ENCODE measurements around the gene PI16. TPM values are rescaled to one million over a fixed set of nuclear protein-coding genes. Genes with fewer than 3 reads are reported as not detected.

Gene PI16
- polyA plus RNA-seq, 1 of the 3 experiments (the other 2 are of a cell fraction): 0.02 TPM

DNA sequence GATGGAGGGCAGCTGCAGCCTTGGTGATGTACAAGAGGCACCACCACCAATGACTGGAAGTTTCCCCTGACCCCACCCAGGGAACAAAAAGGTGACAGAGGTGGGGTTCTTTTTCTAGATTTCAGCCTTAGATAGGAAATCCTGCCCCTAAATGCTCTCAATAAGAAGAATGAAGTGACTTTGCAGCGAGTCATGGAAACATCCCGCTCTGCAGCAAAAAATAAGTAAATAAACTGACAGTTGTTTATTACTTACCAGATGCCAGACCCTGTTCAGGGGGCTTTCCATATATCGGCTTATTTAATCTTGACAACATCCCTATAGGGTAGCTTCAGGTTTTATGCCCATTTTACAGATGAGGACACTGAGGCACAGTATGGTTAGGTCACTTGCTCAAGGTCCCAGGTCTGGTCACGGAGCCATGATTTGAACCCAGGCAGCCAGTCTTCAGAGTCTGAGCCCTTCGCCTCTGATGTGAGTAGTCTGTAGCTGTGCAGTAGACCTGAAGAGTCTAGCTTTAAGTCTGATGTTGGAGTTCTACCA lies 49.6 kb upstream of the PI16 start:
- Histone ChIP-seq H3K27ac (ENCODE audit: low read depth in 2 of 2, low read length in 1 of 2) (no peak overlapping the region), H3K9me2 (no peaks in the 10 kb centered on the region), H3K9ac (no peak overlapping the region), H3K27me3 (ENCODE audit: insufficient read depth) (no peaks in the 10 kb centered on the region), H3K4me1 (ENCODE audit: control insufficient read depth in 1 of 2, insufficient read depth in 2 of 2, low read depth in 1 of 2, low read length in 1 of 2) (no peaks in the 10 kb centered on the region; a peak in 1 of 4 replicates), H3K79me2 (ENCODE audit: insufficient read depth) (peaks cover 4% of the 10 kb centered on the region; the same call in 1 of the 2 replicates), H2AFZ (ENCODE audit: low read depth) (no peak overlapping the region), H3K4me2 (no peak overlapping the region), H3K36me3 (replicated peaks in 1 of 2; ENCODE audit: control insufficient read depth in 1 of 2, insufficient read depth in 2 of 2, low read length in 1 of 2) (peaks cover 53 to 57% of the 10 kb centered on the region in 2 experiments), H3K4me3 (ENCODE audit: low read depth in 2 of 2, low read length in 1 of 2) (no peak overlapping the region), H3F3A (replicated peaks; ENCODE audit: insufficient read depth) (no peaks in the 10 kb centered on the region), H3K9me3 (no peaks in the 10 kb centered on the region), H4K20me1 (ENCODE audit: insufficient read depth) (no peaks in the 10 kb centered on the region)
- 92% methylated on average over 3 of the region's 5 CpGs for WGBS (ENCODE audit: low lambda C conversion rate)
- TF ChIP-seq RXRA (IDR thresholded peaks at IDR 0.05; ENCODE audit: borderline replicate concordance, low read depth): no peak
- TF ChIP-seq RAD21 (IDR thresholded peaks at IDR 0.05; ENCODE audit: low read length): no peak
- no peak for TF ChIP-seq POLR2AphosphoS5 (IDR thresholded peaks at IDR 0.05; ENCODE audit: low read depth, low read length)
- no peak for TF ChIP-seq EP300 (IDR thresholded peaks at IDR 0.05; ENCODE audit: borderline replicate concordance in 1 of 2, low read depth in 1 of 2, low read length in 1 of 2)
- TF ChIP-seq YY1 (IDR thresholded peaks at IDR 0.05; ENCODE audit: low read depth): no peak
- TF ChIP-seq MXI1 (IDR thresholded peaks at IDR 0.05; ENCODE audit: low read depth, low read length): no peak
- no peak for TF ChIP-seq TCF12 (IDR thresholded peaks at IDR 0.05)
- TF ChIP-seq GATA2 (CRISPR knock-in tag; IDR thresholded peaks at IDR 0.05): no peak
- TF ChIP-seq, protein P1, sequence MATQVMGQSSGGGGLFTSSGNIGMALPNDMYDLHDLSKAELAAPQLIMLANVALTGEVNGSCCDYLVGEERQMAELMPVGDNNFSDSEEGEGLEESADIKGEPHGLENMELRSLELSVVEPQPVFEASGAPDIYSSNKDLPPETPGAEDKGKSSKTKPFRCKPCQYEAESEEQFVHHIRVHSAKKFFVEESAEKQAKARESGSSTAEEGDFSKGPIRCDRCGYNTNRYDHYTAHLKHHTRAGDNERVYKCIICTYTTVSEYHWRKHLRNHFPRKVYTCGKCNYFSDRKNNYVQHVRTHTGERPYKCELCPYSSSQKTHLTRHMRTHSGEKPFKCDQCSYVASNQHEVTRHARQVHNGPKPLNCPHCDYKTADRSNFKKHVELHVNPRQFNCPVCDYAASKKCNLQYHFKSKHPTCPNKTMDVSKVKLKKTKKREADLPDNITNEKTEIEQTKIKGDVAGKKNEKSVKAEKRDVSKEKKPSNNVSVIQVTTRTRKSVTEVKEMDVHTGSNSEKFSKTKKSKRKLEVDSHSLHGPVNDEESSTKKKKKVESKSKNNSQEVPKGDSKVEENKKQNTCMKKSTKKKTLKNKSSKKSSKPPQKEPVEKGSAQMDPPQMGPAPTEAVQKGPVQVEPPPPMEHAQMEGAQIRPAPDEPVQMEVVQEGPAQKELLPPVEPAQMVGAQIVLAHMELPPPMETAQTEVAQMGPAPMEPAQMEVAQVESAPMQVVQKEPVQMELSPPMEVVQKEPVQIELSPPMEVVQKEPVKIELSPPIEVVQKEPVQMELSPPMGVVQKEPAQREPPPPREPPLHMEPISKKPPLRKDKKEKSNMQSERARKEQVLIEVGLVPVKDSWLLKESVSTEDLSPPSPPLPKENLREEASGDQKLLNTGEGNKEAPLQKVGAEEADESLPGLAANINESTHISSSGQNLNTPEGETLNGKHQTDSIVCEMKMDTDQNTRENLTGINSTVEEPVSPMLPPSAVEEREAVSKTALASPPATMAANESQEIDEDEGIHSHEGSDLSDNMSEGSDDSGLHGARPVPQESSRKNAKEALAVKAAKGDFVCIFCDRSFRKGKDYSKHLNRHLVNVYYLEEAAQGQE (IDR thresholded peaks at IDR 0.05; ENCODE audit: low read depth, low read length): no peak
- no peak for TF ChIP-seq FOSL2 (IDR thresholded peaks at IDR 0.05; ENCODE audit: borderline replicate concordance, low read depth)
- TF ChIP-seq MEF2A (IDR thresholded peaks at IDR 0.05; ENCODE audit: borderline replicate concordance, low read depth): no peak
- no peak for TF ChIP-seq GABPA (IDR thresholded peaks at IDR 0.05; ENCODE audit: low read depth)
- no peak for TF ChIP-seq TEAD4 (IDR thresholded peaks at IDR 0.05; ENCODE audit: borderline replicate concordance, insufficient read depth)
- TF ChIP-seq CHD2 (IDR thresholded peaks at IDR 0.05; ENCODE audit: low read length, partially characterized antibody): no peak
- TF ChIP-seq, protein P2, sequence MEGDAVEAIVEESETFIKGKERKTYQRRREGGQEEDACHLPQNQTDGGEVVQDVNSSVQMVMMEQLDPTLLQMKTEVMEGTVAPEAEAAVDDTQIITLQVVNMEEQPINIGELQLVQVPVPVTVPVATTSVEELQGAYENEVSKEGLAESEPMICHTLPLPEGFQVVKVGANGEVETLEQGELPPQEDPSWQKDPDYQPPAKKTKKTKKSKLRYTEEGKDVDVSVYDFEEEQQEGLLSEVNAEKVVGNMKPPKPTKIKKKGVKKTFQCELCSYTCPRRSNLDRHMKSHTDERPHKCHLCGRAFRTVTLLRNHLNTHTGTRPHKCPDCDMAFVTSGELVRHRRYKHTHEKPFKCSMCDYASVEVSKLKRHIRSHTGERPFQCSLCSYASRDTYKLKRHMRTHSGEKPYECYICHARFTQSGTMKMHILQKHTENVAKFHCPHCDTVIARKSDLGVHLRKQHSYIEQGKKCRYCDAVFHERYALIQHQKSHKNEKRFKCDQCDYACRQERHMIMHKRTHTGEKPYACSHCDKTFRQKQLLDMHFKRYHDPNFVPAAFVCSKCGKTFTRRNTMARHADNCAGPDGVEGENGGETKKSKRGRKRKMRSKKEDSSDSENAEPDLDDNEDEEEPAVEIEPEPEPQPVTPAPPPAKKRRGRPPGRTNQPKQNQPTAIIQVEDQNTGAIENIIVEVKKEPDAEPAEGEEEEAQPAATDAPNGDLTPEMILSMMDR (IDR thresholded peaks at IDR 0.05): no peak
- TF ChIP-seq USF1 (IDR thresholded peaks at IDR 0.05; ENCODE audit: borderline replicate concordance, low read depth): no peak
- no peak for DNase-seq
- POLR2A ChIA-PET: no interaction called here
- CTCF ChIA-PET: interaction anchor here (3.6 kb wide), 1 partner anchor 19 kb away, joined by 13 read pairs; the partner anchor contains the start of gene C6orf89
